SW 1271 (cell line): ENCODE results near the gene RAI14.

Experiments used
- DNase-seq, 2 experiments: peaks; one replicate each; lab custom pipeline; 2025; lab: John Stamatoyannopoulos, UW

Gene RAI14

DNA sequence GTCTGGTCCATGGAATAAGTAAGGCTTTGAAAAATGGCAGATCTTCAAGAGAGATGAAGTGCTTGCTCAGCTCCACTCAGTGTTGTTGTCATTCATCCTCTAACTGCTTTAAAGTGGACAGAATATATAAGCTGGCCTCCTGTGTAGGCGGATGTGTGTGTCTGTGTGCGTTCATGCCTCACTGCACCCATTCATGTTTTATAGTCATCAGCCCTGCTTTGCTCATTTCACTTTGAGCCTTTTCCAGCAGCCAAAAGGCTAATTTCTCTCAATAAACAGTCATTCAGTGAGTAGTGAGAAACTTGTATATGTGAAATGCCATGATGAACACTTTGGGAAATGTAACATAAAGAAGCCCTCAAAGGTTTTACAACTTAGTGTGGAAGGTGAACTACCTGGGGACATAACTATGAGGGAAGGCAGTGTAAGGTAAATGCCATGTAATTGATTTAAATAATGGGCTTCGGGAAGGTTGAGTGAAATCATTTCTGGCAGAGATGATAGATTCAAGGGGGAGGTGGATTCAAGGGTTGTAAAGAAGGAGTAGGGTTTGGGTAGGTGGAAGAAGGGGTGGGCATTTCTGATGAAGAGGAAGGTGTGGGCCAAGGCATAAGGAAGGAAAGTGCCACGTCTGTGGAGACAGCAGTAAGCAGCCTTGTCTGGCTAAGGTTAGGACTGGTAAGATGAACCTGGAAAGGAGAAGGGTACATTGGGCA, 198.5 kb downstream of the RAI14 start:
- DNase-seq, result no peak

DNA sequence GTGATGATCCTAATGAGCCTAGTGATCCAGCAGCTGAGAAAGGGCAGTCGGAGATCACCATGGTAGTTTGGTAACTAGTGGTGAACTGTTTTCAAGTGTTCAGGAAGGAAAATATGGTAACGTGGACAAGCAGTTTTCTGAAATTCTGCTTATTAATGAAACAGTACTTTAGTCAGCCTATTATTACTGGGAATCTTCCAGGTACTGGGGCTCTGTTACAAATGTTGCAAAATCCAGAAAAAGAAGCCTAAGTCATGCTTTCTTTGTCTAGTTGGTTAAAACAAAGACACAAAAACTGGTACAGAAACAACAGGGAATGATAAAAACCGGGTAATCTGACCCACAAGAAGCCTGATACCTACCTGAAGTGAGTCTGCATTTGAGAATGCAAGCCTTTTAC, 201.0 kb downstream of the RAI14 start:
- no peak for DNase-seq

DNA sequence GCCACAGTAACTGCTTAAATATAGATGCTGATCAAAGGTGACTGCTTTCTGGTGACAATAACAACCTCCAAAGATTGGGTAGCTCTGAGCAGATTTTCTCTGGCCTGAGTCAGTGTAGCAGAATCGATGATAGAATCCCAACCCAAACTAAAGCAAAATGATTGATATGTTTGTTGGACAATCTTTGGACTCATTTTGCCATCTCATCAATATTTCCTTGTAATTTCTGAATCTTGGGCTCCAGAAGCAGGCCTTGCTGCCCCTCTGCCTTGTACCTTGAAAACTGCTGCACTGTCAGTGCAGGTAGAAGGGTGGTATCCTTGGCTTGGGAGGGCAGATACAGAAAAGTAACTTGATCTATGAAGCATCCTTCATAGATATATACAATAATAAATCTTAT, 201.8 kb downstream of the RAI14 start:
- DNase-seq, result no peak

DNA sequence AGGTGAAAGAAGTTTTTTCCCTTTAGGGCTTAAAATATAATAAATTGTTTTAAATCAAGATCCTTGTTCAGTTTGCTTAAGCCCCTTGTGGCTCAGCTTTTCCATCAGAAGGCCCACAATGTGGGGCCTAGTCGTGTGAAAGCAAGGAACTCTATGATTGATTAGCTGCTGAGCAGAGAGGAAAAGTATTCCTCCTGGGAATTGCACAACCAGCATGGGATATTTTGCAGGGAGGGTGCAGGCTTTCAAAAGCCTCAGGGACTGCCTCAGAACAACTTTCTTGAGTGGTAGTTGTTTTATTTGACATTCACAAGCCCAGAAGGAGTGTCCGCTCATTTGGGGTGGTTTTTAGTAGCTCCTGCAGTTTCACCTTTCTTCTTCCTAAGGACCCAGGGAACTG, 202.7 kb downstream of the RAI14 start:
- DNase-seq, result no peak

DNA sequence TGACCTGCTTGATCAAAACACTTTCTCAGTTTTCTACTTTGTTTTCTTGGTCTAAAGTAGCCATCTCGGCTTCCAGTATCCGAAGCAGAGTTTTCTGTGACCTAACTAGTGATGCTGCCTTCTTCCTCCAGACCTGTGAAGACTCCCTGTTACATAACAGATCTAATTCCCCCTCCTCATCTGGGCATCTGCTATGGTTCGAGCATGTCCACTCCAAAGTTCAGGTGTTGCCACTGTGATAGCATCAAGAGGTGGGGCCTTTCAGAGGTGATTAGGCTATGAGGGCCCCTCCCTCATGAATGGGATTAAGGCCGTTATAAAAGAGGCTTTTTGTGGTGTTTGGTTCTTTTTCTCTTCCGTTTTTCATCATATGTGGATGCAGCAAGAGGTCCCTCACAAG, 203.1 kb downstream of the RAI14 start:
- DNase-seq, result no peak

DNA sequence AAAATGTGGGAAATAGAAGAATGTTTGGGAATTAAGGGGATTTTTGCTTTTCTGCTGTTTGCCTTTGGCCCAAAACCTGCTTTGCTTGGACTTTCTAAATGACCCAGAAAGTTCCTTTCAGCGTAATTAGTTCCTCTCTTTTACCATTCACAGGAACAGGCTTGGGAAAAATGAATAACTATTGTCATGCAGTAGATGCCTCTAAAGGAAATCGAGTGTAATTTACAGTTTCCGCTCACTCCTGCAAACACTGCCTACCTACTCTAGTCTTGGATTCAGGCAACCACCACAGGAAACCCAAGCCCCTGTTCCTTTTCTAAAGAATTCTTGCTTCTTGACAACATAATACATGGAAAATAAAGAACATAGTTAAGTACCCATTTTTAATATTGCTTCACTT, 207.8 kb downstream of the RAI14 start:
- no peak for DNase-seq

DNA sequence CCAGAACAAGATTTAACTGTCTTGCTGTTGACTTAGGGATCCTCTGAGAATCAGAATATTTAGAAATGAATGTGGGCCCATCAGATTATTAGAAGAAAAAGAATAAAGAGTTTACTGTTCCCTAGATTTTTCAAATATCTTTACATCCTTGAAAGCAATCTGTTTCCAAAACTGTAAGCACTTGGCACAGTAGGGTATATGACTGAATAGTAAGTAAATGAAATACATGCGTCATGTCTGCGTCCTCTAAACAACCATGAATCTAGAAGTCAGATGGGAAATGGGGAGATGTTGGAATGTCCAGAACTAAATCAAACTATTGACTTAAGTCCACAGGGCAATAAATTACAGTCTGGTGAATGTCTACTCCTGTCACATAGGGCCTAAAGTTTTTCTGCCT, 209.0 kb downstream of the RAI14 start:
- no peak for DNase-seq

DNA sequence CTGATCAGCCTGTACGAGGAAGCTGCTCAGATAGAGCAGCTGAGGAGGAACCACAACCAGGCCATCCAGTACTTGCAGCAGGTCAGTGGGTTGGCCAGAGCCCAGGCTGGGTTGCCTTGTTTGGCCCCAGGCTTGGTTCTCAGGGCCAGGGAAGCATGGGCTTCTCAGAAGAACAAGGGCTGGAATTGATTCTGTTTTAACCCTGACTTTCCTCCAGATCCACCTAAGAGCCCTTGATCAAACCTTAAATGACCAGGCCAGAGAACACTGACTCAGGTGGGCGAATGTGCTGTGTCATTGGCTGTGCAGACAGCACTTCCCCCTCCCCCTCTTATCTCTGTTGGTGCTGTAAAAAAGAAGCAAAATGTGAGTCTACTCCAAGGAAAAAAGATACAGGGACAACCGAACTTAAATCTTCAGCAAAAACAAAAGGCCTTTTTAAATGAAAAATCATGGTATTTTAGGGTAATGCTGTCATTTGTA, 210.9 kb downstream of the RAI14 start:
- DNase-seq, result no peak

DNA sequence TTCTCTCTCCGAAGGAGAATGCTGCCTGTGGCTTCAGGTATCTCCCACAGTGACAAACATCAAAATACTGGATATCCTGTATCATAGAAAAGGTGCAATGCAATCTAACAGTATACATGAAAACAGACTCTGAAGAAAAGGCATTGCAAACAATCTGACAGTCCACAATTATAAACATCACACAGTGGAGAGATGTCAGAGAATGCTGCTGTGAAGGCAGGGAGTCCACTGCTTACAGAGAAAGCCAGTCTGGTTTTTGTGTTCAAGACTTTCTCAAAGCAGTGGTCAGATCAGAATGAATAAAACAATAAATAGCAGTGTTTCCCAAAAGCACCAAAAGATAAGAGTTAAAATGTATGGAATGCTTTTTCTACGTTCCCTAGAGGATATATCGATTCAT, 211.5 kb downstream of the RAI14 start:
- DNase-seq, result no peak

DNA sequence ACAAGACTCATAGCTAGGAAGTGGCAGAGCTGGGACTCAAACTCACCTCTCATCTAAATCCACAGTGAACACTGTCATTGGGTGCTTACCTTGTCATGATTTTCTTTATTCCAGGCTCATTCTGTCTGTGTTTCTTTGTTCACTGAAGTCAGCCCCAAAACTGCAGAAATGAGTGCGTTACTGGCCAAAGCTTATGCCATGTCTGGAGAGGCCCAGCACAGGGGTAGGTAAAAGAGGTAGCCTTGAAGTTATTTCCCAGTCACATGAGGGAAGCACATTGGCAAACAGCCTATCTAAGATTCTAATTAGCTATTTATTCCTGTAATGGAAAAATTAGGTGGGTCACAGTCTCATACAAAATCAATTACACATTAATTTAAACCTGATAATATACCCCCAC, 212.7 kb downstream of the RAI14 start:
- no peak for DNase-seq

DNA sequence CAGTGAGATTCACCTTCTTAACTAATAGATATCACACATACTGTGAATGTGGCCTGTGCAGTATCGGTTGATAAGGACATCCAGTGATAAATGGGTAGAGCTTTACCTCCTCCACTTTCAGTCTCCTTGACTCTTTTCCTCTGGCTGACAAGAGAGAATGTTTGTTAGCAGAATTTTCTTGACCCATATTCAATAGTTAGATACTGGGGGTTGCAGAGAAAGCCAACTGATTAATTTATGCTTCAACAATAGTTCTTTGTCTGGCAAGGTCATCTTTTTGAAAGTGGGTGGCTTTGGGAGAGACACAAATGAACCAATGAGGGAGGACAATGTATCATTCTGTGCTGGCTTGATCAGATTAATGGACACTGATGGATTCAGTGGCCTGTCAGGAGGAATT, 213.1 kb downstream of the RAI14 start:
- no peak for DNase-seq

DNA sequence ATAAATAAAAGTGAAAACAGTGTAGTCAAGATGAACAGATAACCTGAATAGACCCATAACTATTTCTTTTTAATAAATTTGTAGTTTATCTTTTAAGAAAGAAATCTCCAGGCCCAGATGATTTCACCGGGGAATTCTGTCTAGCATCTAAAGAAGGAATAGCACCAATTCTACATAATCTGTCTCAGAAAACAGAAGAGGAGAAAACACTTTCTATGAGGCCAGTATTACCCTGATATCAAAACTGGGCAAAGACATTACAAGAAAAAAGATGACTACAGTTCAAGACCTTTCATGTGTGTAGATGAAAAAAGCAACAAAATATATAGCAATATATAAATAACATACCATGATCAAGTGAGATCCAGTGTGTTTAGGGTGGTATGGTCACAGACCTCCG, 214.3 kb downstream of the RAI14 start:
- DNase-seq, result no peak

DNA sequence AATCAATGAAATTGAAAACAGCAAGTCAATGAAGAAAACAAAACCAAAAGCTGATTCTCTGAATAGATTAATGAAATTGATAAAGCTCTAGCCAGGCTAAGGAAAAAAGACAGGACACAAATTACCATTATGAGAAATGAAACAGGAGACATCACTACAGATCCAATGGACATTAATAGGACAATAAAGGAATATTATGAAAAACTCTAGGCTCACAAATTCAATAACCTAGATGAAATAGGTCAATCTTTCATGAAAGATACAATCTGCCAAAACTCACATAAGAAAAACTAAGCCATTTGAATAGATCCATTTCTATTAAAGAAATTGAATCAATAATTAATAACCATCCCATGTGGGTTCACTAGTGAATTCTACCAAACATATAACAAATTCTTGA, 220.1 kb downstream of the RAI14 start:
- no peak for DNase-seq

DNA sequence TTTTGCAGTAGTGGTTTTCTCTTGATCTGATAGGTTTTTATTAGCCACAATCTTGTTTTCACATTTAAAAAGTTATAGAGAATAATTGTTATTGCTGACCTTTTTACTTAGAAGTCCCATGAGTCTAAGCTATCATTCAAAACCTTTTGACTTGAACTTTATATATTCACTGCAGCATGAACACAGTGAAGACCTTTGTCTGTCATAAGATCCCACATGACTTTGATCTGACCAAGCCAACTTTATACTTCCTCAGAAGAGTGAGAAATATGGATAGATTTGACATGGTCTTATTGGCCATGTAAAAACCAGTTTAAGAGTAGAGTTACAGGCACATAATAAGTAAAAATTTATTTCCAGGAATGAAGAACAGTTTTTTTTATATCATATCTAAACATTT, 225.1 kb downstream of the RAI14 start:
- DNase-seq, result no peak
